T-cell (primary cell): ENCODE data around the gene LSMEM2. TPM values are rescaled to one million over a fixed set of nuclear protein-coding genes. Genes with fewer than 3 reads are reported as not detected.

Experiments used
- ATAC-seq, 4 experiments: fragments of 200-7000 bp in 3 of 4; fragments of 150-1000 bp in 1 of 4; cut with Tn5 transposase; replicated peaks in 1 of 4; 1 replicate in 3 of 4; 2 replicates in 1 of 4; pipeline ENCODE4 v1.10.0; 2021; ENCODE audit warnings: moderate library complexity in 3 of 4, mild to moderate bottlenecking in 2 of 4, moderate number of reproducible peaks in 1 of 4
- CTCF ChIA-PET, 2 donors: fragments of 300-600 bp; sonication (Branson Sonifier 250); formaldehyde crosslinking; loops; one replicate each; lab custom pipeline; 2022; ENCODE audit warnings: antibody characterized with exemption in 2 of 2; lab: Charles Lee
- POLR2A ChIA-PET, 2 donors: fragments of 300-600 bp; sonication (Branson Sonifier 250); formaldehyde crosslinking; loops; one replicate each; lab custom pipeline; 2022; ENCODE audit warnings: antibody characterized with exemption in 2 of 2; lab: Charles Lee
- DNase-seq, 35 experiments: peaks; one replicate each; pipeline versions ENCODE4 v3.0.0 to v3.0.0-alpha.2; 2013 to 2023
- H3K27ac ChIP-seq: one replicate; pipeline ENCODE4 v1.5.1; 2013; ENCODE audit warnings: low read length
- H3K27me3 ChIP-seq, 2 experiments: replicated peaks in 1 of 2; 1 replicate in 1 of 2; 2 replicates in 1 of 2; pipeline versions ENCODE4 v1.6.1 to v1.7.0; 2013; ENCODE audit warnings: low read length in 1 of 2, mixed read lengths in 1 of 2; ENCODE audit not compliant: control insufficient read depth in 2 of 2, insufficient read depth in 2 of 2; ENCODE audit errors: extremely low read depth in 1 of 2
- H3K36me3 ChIP-seq, 2 donors: 1 replicate in 1 of 2; 2 replicates in 1 of 2; pipeline versions ENCODE4 v1.6.1 to v1.7.0; 2013; ENCODE audit warnings: low read length in 1 of 2; ENCODE audit not compliant: control insufficient read depth in 2 of 2, insufficient read depth in 1 of 2; ENCODE audit errors: extremely low read depth in 1 of 2
- H3K4me1 ChIP-seq, 2 experiments: 1 replicate in 1 of 2; 2 replicates in 1 of 2; pipeline versions ENCODE4 v1.6.1 to v1.7.0; 2013; ENCODE audit warnings: low read length in 2 of 2, mixed read lengths in 1 of 2; ENCODE audit not compliant: insufficient read depth in 2 of 2, control insufficient read depth in 1 of 2; ENCODE audit errors: extremely low read depth in 1 of 2
- H3K4me3 ChIP-seq, 2 donors: 1 replicate in 1 of 2; 2 replicates in 1 of 2; pipeline versions ENCODE4 v1.5.1 to v1.7.0; 2013; ENCODE audit warnings: mild to moderate bottlenecking in 2 of 2, low read length in 1 of 2, moderate library complexity in 1 of 2; ENCODE audit not compliant: control insufficient read depth in 1 of 2; ENCODE audit errors: extremely low read depth in 1 of 2
- H3K9me3 ChIP-seq: 2 replicates; pipeline ENCODE4 v1.7.0; 2013
- H3K27ac Mint-ChIP-seq, 2 donors: one replicate each; pipeline ENCODE4 v1.8.0; 2020 to 2021; ENCODE audit warnings: mild to moderate bottlenecking in 2 of 2, mixed read lengths in 2 of 2
- H3K27me3 Mint-ChIP-seq, 2 donors: one replicate each; pipeline ENCODE4 v1.8.0; 2021 to 2022; ENCODE audit warnings: mixed read lengths in 2 of 2
- H3K36me3 Mint-ChIP-seq: one replicate; pipeline ENCODE4 v1.8.0; 2021; ENCODE audit warnings: mixed read lengths
- H3K4me1 Mint-ChIP-seq, 3 donors: one replicate each; pipeline ENCODE4 v1.8.0; 2020 to 2022; ENCODE audit warnings: mixed read lengths in 3 of 3, mild to moderate bottlenecking in 1 of 3
- H3K4me3 Mint-ChIP-seq, 3 donors: one replicate each; pipeline ENCODE4 v1.8.0; 2020 to 2022; ENCODE audit warnings: mild to moderate bottlenecking in 3 of 3, mixed read lengths in 3 of 3, moderate library complexity in 3 of 3
- H3K9me3 Mint-ChIP-seq, 3 donors: one replicate each; pipeline ENCODE4 v1.8.0; 2020 to 2022; ENCODE audit warnings: mixed read lengths in 3 of 3
- WGBS: methylation state at CpG from one replicate; pipeline ENCODE4 v1.1.5; 2013; ENCODE audit warnings: missing lambda C conversion rate; ENCODE audit not compliant: insufficient coverage; 5-methylcytosine and 5-hydroxymethylcytosine counted together
- total RNA-seq, 35 experiments: library from RNA in 6 of 35; stranded (reverse) in 6 of 35; fragments of 120-200 nt in 1 of 35; gene quantifications; one replicate each; pipeline versions ENCODE4 v1.2.1 to v1.2.4 and lab custom pipeline; 2013 to 2026

LSMEM2 gene
- total RNA-seq, 5 donors from 2014 or later (not counting 1 experiment from before 2014, with no cell fraction given) = not detected

DNA sequence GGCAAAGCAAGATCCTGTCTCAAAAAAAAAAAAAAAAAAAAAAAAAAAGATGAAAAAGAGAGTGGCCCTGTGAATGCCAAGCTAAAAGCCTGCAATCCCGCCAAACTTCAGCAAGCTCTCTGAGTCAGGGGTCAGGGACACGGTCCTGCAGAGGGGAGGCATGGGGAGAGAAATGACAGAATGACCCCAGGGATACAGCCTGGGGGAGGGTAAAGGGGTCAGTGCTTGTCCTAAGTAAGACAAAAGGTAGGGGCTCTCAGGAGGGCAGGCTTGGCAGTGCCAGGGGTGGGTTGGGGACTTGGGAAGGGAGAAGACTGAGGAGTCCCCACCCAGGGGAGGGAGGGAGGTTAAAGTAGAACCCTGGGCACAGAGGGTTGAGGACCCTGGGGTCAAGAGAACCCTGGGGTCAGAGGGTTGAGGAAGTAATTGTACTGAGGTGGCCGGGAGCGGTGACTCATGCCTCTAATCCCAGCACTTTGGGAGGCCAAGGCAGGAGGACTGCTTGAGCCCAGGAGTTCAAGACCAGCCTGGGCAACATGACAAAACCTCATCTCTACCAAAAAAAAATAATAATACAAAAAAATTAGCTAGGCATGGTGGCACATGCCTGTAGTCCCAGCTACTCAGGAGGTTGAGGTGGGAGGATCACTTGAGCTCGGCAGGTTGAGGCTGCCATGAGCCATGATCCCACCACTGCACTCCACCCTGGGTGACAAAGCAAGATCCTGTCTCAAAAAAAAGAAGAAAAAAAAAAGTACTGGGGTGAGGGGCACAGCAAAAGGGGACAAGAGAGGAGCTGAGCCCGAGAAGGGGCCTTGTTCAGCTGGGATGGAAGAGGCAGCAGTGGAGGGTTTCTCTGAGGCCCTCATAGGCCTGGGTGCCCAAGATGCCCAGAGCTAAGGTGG is 15.2 kb upstream of the LSMEM2 start:
- ATAC-seq (no peak), DNase-seq (no peak)
- Histone ChIP-seq H3K27me3 (peaks cover 0 to 37% of the 10 kb centered on the region in 2 experiments), H3K4me1 (peaks cover 2 to 20% of the 10 kb centered on the region in 2 experiments), H3K27ac (no peak overlapping the region), H3K9me3 (no peaks in the 10 kb centered on the region), H3K4me3 (no peak overlapping the region), H3K36me3 (peaks cover 0 to 3% of the 10 kb centered on the region in 2 donors)
- ChIA-PET CTCF (interaction anchor here (0.5 to 1.0 kb wide), 4 partner anchors 11 to 73 kb away, joined by 3 to 5 read pairs (median 4); no protein-coding TSS in a partner anchor), POLR2A (interaction anchor here in 1 of 2 donors (0.7 kb wide), 1 partner anchor 10 kb away, joined by 7 read pairs; no protein-coding TSS in a partner anchor)
- 68% methylated on average over 4 of the region's 6 CpGs for WGBS
- Mint-ChIP-seq H3K4me1 (peaks cover 5 to 8% (median 6%) of the 10 kb centered on the region in 3 donors), H3K27ac (no peak overlapping the region), H3K9me3 (no peaks in the 10 kb centered on the region), H3K36me3 (no peaks in the 10 kb centered on the region), H3K4me3 (no peak overlapping the region), H3K27me3 (peaks cover 2 to 3% of the 10 kb centered on the region in 2 donors)

DNA sequence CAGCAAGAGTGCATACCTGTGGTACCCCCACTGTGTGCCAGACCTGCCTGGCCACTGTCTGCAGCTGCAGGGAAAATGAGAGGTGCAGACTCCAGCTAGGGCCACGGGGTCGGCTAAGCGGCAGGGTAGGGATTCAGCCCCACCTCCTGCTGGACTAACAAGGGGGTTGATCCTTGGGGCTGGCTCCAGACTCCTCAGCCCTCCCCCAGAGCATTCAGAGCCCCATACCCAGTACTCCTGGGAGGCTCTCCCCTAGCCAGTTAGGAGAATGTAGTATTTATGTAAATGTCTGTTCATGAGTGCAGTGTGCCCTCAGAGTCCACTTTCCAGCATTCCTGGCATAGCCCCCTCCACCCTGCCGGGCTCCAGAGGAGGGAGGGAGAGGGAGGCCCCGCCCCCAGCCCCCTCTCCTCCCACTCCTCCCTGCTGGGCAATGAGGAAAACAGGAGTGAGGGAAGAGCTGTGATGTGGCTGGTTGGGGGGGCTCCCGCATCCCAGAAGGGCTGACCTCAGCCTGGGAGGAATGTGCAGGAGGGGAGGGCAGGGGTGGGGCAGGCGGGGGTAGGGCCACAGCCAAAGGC is 14.4 kb upstream of the LSMEM2 start:
- no peaks in the 10 kb centered on the region for H3K36me3 Mint-ChIP-seq
- Histone ChIP-seq H3K27ac (no peak overlapping the region), H3K9me3 (no peaks in the 10 kb centered on the region), H3K27me3 (peaks cover 0 to 39% of the 10 kb centered on the region in 2 experiments), H3K4me1 (peaks cover 2 to 15% of the 10 kb centered on the region in 2 experiments), H3K4me3 (no peak overlapping the region), H3K36me3 (no peaks in the 10 kb centered on the region)
- no peak for DNase-seq
- H3K4me3 Mint-ChIP-seq = no peak overlapping the region
- peaks cover 3% of the 10 kb centered on the region in 2 donors for H3K27me3 Mint-ChIP-seq
- ChIA-PET POLR2A (interaction anchor here in 1 of 2 donors (0.6 kb wide), 1 partner anchor 22 kb away, joined by 5 read pairs; no protein-coding TSS in a partner anchor), CTCF (no interaction called here)
- no peaks in the 10 kb centered on the region for H3K9me3 Mint-ChIP-seq
- ATAC-seq = no peak
- no peak overlapping the region for H3K27ac Mint-ChIP-seq
- WGBS = no CpG with 5 or more reads among the region's 7 CpGs
- peaks cover 4 to 6% (median 6%) of the 10 kb centered on the region in 3 donors for H3K4me1 Mint-ChIP-seq

DNA sequence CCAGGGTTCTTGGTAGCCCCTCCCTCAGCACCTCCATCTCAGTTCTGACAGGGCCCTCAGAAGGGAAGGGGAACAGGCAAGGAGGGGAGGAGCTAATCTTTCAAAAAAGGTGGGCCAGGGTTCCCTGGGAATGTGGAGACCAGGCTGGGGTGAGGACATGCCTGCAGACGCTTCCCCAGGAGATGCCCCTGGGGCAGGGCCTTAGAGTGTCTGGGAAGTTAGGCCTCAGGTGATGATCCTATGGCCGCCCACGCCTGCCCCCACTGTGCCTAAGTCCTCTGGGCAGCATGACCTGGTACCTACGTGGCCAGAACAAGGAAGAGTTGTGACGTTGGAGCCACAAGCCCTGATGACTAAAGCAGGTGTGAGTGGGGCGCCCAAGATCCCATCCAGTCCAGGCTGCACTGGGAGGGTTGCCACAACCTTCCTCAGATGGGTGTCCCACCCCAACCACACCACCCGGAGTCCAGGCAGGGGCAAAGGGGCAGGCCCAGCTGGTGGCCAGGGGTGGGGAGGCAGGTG is 13.9 kb upstream of the LSMEM2 start:
- Histone ChIP-seq H3K4me3 (no peak overlapping the region), H3K4me1 (peaks cover 0 to 10% of the 10 kb centered on the region in 2 experiments), H3K36me3 (no peaks in the 10 kb centered on the region), H3K27me3 (peaks cover 0 to 40% of the 10 kb centered on the region in 2 experiments), H3K27ac (no peak overlapping the region), H3K9me3 (no peaks in the 10 kb centered on the region)
- Mint-ChIP-seq H3K4me1 (peaks cover 0 to 3% (median 1%) of the 10 kb centered on the region in 3 donors), H3K4me3 (no peak overlapping the region), H3K27me3 (peaks cover 3% of the 10 kb centered on the region in 2 donors), H3K9me3 (no peaks in the 10 kb centered on the region), H3K27ac (no peak overlapping the region), H3K36me3 (no peaks in the 10 kb centered on the region)
- ChIA-PET POLR2A (interaction anchor here in 1 of 2 donors (0.6 kb wide), 1 partner anchor 23 kb away, joined by 5 read pairs; no protein-coding TSS in a partner anchor), CTCF (no interaction called here)
- 78% methylated on average over 6 of the region's 7 CpGs for WGBS
- DNase-seq (no peak), ATAC-seq (no peak)

DNA sequence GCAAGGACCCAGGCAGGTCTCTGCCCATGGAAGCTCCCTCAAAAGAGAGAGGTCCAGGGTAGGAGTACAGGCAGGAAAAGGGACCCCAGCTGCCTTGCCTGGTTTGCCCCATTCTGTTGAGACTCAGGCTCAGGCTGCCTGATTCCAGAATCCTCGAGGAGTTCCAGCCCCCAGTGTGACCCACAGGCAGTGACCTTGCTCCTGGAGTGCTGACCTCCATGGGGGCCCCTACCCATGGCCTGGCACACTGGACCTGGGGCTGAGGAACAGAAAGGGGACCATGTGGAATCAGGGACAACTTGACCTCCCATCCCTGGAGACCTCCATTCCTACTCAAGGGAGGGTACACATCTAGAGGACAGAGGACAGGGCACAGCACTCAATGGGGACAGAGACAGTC is 13.3 kb upstream of the LSMEM2 start:
- POLR2A ChIA-PET = no interaction called here
- ATAC-seq = no peak

DNA sequence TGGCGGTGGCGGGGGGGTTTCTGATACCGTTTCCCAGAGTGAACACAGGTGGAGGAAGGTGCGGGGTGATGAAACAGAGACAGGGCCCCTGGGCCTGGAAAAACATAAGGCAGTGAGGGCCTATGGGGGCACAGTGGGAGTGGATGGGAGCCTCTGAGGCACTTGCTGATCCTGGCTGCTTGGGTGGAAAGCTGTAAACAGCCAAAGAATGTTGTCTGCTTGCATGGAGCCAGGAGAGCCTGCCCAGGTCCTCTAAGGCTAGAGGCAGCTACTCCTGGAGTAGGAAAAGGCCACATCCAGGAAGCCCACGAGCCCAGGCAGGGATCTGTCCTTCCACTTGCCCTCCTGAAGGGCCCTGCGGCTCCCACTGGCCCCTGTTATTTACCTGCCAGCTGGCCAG is 12.9 kb upstream of the LSMEM2 start:
- ATAC-seq (no peak), DNase-seq (no peak)
- H3K4me3 ChIP-seq = no peak overlapping the region
- no peak overlapping the region for H3K4me3 Mint-ChIP-seq
- no peaks in the 10 kb centered on the region for H3K9me3 ChIP-seq
- peaks cover 0 to 1% of the 10 kb centered on the region in 2 experiments for H3K4me1 ChIP-seq
- peaks cover 0 to 43% of the 10 kb centered on the region in 2 experiments for H3K27me3 ChIP-seq
- H3K4me1 Mint-ChIP-seq = peaks cover 0 to 1% (median 0%) of the 10 kb centered on the region in 3 donors
- peaks cover 3% of the 10 kb centered on the region in 2 donors for H3K27me3 Mint-ChIP-seq
- no peaks in the 10 kb centered on the region for H3K36me3 ChIP-seq
- H3K9me3 Mint-ChIP-seq = no peaks in the 10 kb centered on the region
- H3K36me3 Mint-ChIP-seq = no peaks in the 10 kb centered on the region
- no peak overlapping the region for H3K27ac Mint-ChIP-seq
- no peak overlapping the region for H3K27ac ChIP-seq
- WGBS = 78% methylated on average over 6 of the region's 6 CpGs
- POLR2A ChIA-PET = no interaction called here
- CTCF ChIA-PET = no interaction called here

More for the DNA sequence above, 13.3 kb upstream of the LSMEM2 start:
- CTCF ChIA-PET = no interaction called here
- Mint-ChIP-seq H3K9me3 (no peaks in the 10 kb centered on the region), H3K27me3 (peaks cover 3% of the 10 kb centered on the region in 2 donors), H3K36me3 (no peaks in the 10 kb centered on the region), H3K4me3 (no peak overlapping the region), H3K27ac (no peak overlapping the region), H3K4me1 (peaks cover 0 to 1% (median under 1%) of the 10 kb centered on the region in 3 donors)
- H3K27ac ChIP-seq = no peak overlapping the region
- peaks cover 0 to 40% of the 10 kb centered on the region in 2 experiments for H3K27me3 ChIP-seq
- H3K9me3 ChIP-seq = no peaks in the 10 kb centered on the region
- H3K4me3 ChIP-seq = no peak overlapping the region
- peaks cover 0 to 6% of the 10 kb centered on the region in 2 experiments for H3K4me1 ChIP-seq
- no peaks in the 10 kb centered on the region for H3K36me3 ChIP-seq
- DNase-seq = no peak
- WGBS = 43% methylated on average over 1 of the region's 1 CpG

DNA sequence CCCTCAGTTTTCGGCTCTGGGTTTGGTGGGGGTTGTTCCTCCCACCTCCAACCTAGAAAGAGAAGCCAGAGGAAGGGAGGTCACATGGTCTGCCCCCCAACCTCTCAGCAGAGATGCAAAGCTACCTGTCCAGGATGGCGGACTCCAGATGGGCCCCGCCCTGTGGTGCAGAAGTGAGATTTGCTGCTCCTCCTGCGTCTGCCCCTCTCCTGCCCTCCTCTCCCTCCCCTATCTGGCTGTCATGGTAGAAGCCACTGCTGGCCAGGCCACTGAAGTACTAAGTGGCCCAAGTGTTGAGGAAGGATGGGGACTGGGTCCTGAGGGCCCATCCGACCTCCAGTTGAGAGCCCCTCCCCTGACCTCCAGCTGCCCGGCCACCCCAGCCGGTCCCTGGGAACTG is 12.1 kb upstream of the LSMEM2 start:
- no peak overlapping the region for H3K27ac Mint-ChIP-seq
- ChIA-PET CTCF (no interaction called here), POLR2A (no interaction called here)
- Histone ChIP-seq H3K4me3 (no peak overlapping the region), H3K9me3 (no peaks in the 10 kb centered on the region), H3K27me3 (peaks cover 0 to 41% of the 10 kb centered on the region in 2 experiments), H3K27ac (no peak overlapping the region), H3K4me1 (no peaks in the 10 kb centered on the region), H3K36me3 (no peaks in the 10 kb centered on the region)
- H3K36me3 Mint-ChIP-seq = no peaks in the 10 kb centered on the region
- DNase-seq (no peak), ATAC-seq (no peak)
- no CpG with 5 or more reads among the region's 7 CpGs for WGBS
- H3K4me3 Mint-ChIP-seq = no peak overlapping the region
- no peaks in the 10 kb centered on the region for H3K4me1 Mint-ChIP-seq
- H3K9me3 Mint-ChIP-seq = no peaks in the 10 kb centered on the region
- H3K27me3 Mint-ChIP-seq = peaks cover 3% of the 10 kb centered on the region in 2 donors
